ENCODE results near the gene SLC13A3.
A peak's percentile ranks its signal among the peaks of the same experiment; 100 is the strongest.

Gene SLC13A3

DNA sequence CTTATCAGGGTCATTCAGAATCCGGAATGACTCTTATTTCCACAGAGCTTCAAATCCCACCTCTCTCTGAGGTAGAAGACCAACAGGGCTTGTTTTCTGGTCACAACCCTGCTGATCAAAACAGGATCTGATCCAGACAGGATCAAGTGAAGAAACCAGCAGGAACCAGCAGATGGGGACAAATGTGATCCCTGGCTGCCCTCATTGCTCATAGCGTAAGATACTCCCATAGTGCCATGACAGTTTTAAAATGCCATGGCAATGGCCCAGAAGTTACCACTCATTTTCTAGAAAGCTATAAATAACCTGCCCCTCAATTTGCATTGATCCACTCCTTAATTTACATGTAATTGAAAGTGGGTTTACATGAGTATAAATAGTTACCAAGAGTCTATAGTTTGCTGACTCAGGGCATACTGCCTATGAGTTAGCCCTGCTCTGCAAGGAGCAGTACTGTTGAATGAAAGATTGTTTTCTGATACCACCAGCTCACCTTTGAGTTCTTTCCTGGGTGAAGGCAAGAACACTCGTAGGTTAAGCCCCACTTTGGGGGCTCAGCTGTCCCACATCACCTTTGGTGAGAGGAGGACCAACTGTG is 131.7 kb downstream of the SLC13A3 start:
- no peak for DNase-seq

DNA sequence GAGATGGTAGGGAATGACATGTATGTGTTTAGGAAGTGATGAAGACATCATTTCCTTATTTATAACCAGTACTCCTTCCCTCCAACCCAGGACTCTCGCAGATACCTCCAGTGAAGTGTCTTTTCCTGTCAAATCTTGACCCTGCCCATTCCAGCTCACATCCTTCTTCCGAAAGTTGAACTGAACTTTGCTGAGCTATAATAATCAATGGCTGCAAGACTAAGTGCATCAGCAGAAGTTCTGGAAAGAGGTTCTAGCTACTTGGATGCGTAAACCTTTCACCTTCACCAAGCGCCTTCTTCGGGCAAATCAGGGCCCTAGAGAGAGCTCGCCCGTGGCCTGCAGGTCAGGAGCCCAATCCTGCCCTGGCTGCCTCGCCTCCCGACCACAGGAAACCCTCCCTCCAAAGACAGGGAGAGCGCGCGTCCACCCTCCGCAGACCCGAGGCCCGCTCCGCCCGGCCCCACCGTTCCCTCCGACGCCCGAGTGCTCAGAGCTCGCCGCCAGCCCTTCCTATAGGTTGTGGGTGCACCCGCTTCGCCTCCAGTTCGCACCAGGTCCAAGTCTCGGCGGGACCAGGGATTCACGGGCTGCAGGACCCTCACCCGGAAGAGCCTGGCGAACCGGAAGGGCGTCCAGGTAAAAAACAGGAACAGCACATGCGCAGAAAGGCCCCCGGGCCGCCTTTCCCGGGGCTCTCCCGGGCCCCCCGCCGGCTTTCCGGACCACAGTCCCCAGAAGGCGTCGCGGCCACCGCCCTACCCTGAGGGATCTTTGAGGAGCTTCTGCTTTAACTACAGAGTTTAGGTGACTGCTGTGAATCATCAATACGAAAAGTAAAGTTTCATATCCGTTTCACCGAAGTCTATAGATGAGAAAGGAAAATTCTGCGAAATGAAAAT is 138.1 kb downstream of the SLC13A3 start, which contains the start of gene ZNF334:
TSS of gene ZNF334 (minus strand) at position 617 of the 902 bp plus-strand sequence. CDS start 1,457 bp downstream, outside the sequence.
- DNase-seq = peak; percentile 40

DNA sequence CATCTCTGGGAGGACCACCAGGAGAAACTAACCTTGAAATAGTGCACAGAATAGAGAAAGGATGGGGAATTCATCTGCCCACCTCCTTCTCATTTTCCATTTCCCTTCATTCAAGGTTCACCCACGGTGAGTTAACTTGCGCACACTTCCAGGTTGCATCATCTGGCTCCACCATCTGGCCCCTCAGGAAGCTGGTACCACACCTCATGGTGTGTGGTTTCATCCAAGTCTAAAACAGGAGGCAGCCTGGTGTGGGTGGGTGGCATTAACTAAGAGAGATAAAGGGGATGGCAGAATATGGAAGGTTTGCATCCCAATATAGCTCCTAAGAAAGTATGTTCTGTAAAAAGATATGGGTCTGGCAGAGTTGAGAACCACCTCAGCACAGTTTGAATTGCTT is 141.7 kb downstream of the SLC13A3 start:
- no peak for DNase-seq
